ENCODE data around the gene ZNF385A. TPM values are rescaled to one million over a fixed set of nuclear protein-coding genes. Genes with fewer than 3 reads are reported as not detected.

ZNF385A gene
- total and polyA plus RNA-seq, 2 of the 13 experiments (the other 11 are each of a cell fraction or from before 2014, with no cell fraction given): 0.44 to 0.67 TPM

DNA sequence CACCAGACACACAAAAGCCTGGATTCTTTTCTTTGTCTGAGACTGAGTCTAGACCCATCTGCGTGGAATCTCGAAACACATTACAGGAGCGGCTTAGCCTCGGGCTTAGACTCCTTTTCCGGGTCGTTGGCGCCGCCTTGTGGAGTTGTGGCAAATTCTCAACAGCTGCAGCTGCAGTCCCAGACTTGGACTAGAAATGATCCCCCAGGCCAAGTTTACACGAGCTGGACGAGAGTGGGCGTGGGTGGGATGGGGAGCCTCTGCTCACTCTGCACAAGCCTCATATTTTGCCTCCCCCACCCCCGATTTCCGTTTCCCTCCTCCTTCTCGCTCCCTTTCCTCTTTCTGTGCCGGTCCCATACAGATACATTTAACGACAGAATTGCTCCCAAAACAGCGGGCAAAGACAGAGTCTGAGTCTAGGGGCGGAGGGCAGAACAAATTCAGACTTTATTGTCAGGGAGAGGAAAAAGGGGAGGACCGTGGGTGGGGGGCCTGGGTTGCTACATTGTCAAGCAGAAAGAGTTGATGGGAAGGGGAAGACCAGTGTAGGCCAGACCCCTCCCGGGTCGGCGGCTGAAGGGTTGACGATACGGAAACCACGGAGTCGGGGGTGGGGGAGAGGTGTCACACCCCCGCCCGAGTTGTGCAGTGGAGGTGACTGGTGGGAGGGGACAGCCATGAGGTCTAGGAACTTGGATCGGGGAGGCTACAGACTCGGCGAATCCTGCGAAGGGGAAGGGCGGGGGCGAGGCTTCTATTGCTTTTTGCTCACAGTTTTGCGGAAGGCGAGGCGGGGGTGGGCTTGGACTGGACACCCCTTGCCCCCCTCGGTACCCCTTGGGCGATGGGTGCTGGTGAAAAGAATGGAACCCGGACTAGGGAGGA lies 15.6 kb downstream of the ZNF385A start (continued):
- no peak for TF ChIP-seq NAIF1 (CRISPR knock-in tag; IDR thresholded peaks at IDR 0.05; ENCODE audit: borderline replicate concordance)
- TF ChIP-seq, protein P1, sequence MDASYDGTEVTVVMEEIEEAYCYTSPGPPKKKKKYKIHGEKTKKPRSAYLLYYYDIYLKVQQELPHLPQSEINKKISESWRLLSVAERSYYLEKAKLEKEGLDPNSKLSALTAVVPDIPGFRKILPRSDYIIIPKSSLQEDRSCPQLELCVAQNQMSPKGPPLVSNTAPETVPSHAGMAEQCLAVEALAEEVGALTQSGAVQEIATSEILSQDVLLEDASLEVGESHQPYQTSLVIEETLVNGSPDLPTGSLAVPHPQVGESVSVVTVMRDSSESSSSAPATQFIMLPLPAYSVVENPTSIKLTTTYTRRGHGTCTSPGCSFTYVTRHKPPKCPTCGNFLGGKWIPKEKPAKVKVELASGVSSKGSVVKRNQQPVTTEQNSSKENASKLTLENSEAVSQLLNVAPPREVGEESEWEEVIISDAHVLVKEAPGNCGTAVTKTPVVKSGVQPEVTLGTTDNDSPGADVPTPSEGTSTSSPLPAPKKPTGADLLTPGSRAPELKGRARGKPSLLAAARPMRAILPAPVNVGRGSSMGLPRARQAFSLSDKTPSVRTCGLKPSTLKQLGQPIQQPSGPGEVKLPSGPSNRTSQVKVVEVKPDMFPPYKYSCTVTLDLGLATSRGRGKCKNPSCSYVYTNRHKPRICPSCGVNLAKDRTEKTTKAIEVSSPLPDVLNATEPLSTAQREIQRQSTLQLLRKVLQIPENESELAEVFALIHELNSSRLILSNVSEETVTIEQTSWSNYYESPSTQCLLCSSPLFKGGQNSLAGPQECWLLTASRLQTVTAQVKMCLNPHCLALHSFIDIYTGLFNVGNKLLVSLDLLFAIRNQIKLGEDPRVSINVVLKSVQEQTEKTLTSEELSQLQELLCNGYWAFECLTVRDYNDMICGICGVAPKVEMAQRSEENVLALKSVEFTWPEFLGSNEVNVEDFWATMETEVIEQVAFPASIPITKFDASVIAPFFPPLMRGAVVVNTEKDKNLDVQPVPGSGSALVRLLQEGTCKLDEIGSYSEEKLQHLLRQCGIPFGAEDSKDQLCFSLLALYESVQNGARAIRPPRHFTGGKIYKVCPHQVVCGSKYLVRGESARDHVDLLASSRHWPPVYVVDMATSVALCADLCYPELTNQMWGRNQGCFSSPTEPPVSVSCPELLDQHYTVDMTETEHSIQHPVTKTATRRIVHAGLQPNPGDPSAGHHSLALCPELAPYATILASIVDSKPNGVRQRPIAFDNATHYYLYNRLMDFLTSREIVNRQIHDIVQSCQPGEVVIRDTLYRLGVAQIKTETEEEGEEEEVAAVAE (CRISPR knock-in tag; IDR thresholded peaks at IDR 0.05; ENCODE audit: borderline replicate concordance): no peak
- TF ChIP-seq, protein P2, sequence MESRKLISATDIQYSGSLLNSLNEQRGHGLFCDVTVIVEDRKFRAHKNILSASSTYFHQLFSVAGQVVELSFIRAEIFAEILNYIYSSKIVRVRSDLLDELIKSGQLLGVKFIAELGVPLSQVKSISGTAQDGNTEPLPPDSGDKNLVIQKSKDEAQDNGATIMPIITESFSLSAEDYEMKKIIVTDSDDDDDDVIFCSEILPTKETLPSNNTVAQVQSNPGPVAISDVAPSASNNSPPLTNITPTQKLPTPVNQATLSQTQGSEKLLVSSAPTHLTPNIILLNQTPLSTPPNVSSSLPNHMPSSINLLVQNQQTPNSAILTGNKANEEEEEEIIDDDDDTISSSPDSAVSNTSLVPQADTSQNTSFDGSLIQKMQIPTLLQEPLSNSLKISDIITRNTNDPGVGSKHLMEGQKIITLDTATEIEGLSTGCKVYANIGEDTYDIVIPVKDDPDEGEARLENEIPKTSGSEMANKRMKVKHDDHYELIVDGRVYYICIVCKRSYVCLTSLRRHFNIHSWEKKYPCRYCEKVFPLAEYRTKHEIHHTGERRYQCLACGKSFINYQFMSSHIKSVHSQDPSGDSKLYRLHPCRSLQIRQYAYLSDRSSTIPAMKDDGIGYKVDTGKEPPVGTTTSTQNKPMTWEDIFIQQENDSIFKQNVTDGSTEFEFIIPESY (CRISPR knock-in tag; IDR thresholded peaks at IDR 0.05): no peak
- no peak for TF ChIP-seq TBL1XR1 (IDR thresholded peaks at IDR 0.05; ENCODE audit: borderline replicate concordance, low read length, partially characterized antibody)
- TF ChIP-seq HNRNPH1 (optimal IDR thresholded peaks at IDR 0.05; ENCODE audit: low read depth, low read length): no peak
- TF ChIP-seq, protein P3, sequence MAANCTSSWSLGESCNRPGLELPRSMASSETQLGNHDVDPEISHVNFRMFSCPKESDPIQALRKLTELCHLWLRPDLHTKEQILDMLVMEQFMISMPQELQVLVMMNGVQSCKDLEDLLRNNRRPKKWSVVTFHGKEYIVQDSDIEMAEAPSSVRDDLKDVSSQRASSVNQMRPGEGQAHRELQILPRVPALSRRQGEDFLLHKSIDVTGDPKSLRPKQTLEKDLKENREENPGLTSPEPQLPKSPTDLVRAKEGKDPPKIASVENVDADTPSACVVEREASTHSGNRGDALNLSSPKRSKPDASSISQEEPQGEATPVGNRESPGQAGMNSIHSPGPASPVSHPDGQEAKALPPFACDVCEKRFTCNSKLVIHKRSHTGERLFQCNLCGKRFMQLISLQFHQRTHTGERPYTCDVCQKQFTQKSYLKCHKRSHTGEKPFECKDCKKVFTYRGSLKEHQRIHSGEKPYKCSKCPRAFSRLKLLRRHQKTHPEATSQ (CRISPR knock-in tag; IDR thresholded peaks at IDR 0.05; ENCODE audit: borderline replicate concordance): no peak
- no peak for TF ChIP-seq MIER2 (CRISPR knock-in tag; IDR thresholded peaks at IDR 0.05)
- TF ChIP-seq PPARG (CRISPR knock-in tag; conservative IDR thresholded peaks at IDR 0.05): no peak
- TF ChIP-seq TERF1 (CRISPR knock-in tag; IDR thresholded peaks at IDR 0.05): no peak
- TF ChIP-seq SMARCE1 (IDR thresholded peaks at IDR 0.05; ENCODE audit: borderline replicate concordance): no peak
- TF ChIP-seq GLI4 (CRISPR knock-in tag; IDR thresholded peaks at IDR 0.05; ENCODE audit: borderline replicate concordance): no peak
- TF ChIP-seq CBX2 (IDR thresholded peaks at IDR 0.05; ENCODE audit: low read depth, low read length): no peak
- no peak for TF ChIP-seq CBX2 (CRISPR knock-in tag; IDR thresholded peaks at IDR 0.05; ENCODE audit: low read depth)
- no peak for TF ChIP-seq MEIS2 (CRISPR knock-in tag; IDR thresholded peaks at IDR 0.05)
- no peak for TF ChIP-seq ZNF296 (CRISPR knock-in tag; conservative IDR thresholded peaks at IDR 0.05)
- TF ChIP-seq ZNF512 (CRISPR knock-in tag; IDR thresholded peaks at IDR 0.05): no peak
- TF ChIP-seq PRPF4 (IDR thresholded peaks at IDR 0.05; ENCODE audit: low read depth, low read length, poor library complexity, severe bottlenecking): no peak
- TF ChIP-seq ZNF326 (CRISPR knock-in tag; IDR thresholded peaks at IDR 0.05; ENCODE audit: borderline replicate concordance): no peak

Data from HepG2 (cell line).